ENCODE measurements around the gene DIRAS2.

- TF ChIP-seq EZH2phosphoT487 (IDR thresholded peaks at IDR 0.05; ENCODE audit: borderline replicate concordance, low read depth, low read length) (no peak), CTCF (conservative IDR thresholded peaks at IDR 0.05; ENCODE audit: low read length) (no peak)
Observed at GRCh38 chr9:90568667-90569066, 74.0 kb downstream of the DIRAS2 start.

All from OCI-LY7 (cell line).